Measurements from ENCODE around the gene TTC28. TPM values are rescaled to one million over a fixed set of nuclear protein-coding genes. Genes with fewer than 3 reads are reported as not detected.
A peak's percentile ranks its signal among the peaks of the same experiment; 100 is the strongest.
"Not testable (repeated sequence)": the region's sequence is repeated elsewhere in the genome, so short reads cannot be mapped to it uniquely, and the experiment has no call there.

The TTC28 gene
- total RNA-seq = 10 to 100 TPM; 49.8 to 99.7 (median 79.7) TPM

DNA sequence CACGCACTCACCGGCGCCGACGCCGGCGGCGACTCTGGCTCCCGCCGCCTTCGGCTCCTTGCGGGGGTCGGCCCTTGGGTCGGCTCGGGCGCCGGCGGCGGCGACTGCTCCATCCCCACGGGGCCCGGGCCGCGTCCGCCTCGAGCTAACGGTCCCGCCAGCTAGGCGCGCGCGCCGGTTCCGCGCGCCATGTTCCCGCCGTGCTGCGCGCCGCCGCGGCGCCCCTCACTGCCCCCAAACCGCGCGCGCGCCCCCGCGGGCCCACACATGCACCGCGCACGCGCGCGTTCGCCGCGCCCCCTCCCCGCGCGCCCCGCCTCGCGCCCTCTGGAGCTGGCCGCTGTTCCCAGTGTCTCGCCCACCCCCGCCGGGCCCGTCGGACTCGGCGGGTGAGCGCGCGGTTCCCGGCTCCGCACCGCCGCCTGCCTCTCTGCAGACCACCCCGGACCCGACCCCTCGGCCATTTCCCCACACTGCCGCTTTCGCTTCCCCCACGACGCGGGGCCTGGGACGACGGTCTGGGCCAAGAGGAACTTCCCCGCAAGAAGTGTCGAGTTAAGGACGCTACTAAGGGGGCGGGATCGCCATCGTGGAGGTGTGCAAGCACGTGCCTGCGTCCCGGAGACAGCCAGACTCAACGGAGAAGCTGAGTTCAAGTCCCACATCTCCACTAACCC, at the start of gene TTC28:
TTC28 (minus strand) TSS at position 230 of the 677 bp plus-strand sequence; CDS start at position 113, 117 bp downstream.
- H3K4me1 ChIP-seq; H3K36me3 ChIP-seq; intact Hi-C loops (cut with DNase I); H3K9me3 ChIP-seq; H3K27me3 ChIP-seq: not testable (repeated sequence)
- DNase-seq = peak; percentile 87 to 90
- peak in 1 of 2 donors; percentile 66 for TF ChIP-seq POLR2A (IDR thresholded peaks at IDR 0.05)
- peak within 1 kb of the TSS; percentile 51 to 70 (median 70) for H3K27ac ChIP-seq
- 0 to 2% methylated on average over 6 to 20 of the region's 101 CpGs for WGBS, 2 donors
- peak within 1 kb of the TSS; percentile 48 to 77 (median 71) for H3K4me3 ChIP-seq (replicated peaks in 1 of 3)

DNA sequence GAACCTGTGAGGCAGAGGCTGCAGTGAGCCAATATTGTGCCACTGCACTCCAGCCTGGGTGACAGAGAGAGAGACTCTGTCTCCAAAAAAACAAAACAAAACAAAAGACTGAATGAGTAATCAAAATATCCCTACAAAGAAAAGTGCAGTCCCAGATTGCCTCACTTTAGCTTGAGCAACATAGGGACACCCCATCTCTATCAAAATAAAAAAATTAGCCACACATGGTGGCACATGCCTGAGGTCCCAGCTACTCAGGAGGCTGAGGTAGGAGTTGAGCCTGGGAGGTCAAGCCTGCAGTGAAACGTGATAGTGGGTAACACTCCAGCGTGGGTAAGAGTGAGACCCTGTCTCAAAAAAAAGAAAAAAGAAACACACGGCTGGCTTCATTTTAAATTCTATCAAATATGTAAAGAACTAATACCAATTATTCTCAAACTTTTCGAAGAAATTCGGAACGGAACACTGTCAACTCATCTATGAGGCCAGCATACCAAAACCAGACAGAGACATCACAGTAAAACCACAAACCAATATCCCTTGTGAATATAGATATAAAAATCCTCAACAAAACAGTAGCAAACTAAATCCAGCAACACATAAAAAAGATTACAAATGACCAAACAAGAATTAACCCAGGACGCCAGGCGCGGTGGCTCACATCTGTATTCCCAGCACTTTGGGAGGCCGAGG, 49.1 kb upstream of the TTC28 start:
- H3K9me3 ChIP-seq = no peaks in the 10 kb centered on the region
- H3K4me1 ChIP-seq = no peaks in the 10 kb centered on the region
- 94 to 96% methylated on average over 10 of the region's 10 CpGs for WGBS, 2 donors
- no peak for TF ChIP-seq POLR2A (IDR thresholded peaks at IDR 0.05)
- TF ChIP-seq, protein P1, sequence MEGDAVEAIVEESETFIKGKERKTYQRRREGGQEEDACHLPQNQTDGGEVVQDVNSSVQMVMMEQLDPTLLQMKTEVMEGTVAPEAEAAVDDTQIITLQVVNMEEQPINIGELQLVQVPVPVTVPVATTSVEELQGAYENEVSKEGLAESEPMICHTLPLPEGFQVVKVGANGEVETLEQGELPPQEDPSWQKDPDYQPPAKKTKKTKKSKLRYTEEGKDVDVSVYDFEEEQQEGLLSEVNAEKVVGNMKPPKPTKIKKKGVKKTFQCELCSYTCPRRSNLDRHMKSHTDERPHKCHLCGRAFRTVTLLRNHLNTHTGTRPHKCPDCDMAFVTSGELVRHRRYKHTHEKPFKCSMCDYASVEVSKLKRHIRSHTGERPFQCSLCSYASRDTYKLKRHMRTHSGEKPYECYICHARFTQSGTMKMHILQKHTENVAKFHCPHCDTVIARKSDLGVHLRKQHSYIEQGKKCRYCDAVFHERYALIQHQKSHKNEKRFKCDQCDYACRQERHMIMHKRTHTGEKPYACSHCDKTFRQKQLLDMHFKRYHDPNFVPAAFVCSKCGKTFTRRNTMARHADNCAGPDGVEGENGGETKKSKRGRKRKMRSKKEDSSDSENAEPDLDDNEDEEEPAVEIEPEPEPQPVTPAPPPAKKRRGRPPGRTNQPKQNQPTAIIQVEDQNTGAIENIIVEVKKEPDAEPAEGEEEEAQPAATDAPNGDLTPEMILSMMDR (IDR thresholded peaks at IDR 0.05) = no peak
- no peak for DNase-seq
- intact Hi-C loops (cut with DNase I) = no loop called here
- no peaks in the 10 kb centered on the region for H3K27me3 ChIP-seq
- H3K36me3 ChIP-seq = no peaks in the 10 kb centered on the region
- no peak overlapping the region for H3K4me3 ChIP-seq (replicated peaks in 1 of 3)
- no peak overlapping the region for H3K27ac ChIP-seq

DNA sequence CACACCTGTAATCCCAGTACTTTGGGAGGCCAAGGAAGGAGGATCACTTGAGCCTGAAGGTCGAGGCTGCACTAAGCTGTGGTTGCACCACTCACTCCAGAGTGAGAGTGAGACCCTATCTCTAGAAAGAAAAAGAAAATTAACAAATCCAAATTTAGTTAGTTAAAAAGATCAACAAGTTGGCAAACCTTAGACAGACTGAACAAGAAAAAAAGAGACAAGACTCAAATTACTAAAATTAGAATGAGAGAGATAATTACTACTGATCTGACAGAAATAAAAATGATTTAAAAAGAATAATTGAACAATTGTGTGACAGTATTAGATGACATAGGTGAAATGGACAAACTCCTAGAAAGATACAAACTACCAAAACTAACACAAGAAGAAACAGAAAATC, 48.4 kb upstream of the TTC28 start:
- Histone ChIP-seq H3K4me3 (replicated peaks in 1 of 3) (no peak overlapping the region), H3K27ac (no peak overlapping the region), H3K36me3 (no peaks in the 10 kb centered on the region), H3K9me3 (no peaks in the 10 kb centered on the region), H3K4me1 (no peaks in the 10 kb centered on the region), H3K27me3 (no peaks in the 10 kb centered on the region)
- 89 to 100% methylated on average over 1 of the region's 1 CpG for WGBS, 2 donors
- TF ChIP-seq POLR2A (IDR thresholded peaks at IDR 0.05) = no peak
- TF ChIP-seq, protein P1 (IDR thresholded peaks at IDR 0.05) = no peak
- DNase-seq = no peak
- intact Hi-C loops (cut with DNase I) = no loop called here

DNA sequence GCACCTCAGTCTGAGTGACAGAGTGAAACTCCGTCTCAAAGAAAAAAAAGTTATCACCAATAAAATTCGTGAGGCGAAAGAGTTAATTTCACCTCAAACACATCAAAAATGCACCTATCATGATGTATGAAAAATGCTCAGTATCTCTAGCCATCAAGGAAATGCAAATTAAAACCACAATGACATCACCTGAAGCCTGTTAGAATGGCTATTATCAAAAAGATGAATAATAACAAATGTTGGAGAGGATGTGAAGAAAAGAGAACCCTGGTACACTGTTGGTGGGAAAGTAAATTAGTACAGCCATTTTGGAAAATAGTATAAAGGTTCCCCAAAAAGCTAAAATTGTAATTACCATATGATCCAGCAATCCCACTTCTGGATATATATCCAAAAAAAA, 38.4 kb upstream of the TTC28 start:
- no peaks in the 10 kb centered on the region for H3K36me3 ChIP-seq
- no peaks in the 10 kb centered on the region for H3K27me3 ChIP-seq
- no peak overlapping the region for H3K27ac ChIP-seq
- TF ChIP-seq, protein P1 (IDR thresholded peaks at IDR 0.05) = no peak
- TF ChIP-seq POLR2A (IDR thresholded peaks at IDR 0.05) = no peak
- 98% methylated on average over 3 of the region's 3 CpGs for WGBS, 2 donors
- DNase-seq = no peak
- H3K4me1 ChIP-seq = peaks cover 0 to 7% of the 10 kb centered on the region in 2 donors
- no peak overlapping the region for H3K4me3 ChIP-seq (replicated peaks in 1 of 3)
- no peaks in the 10 kb centered on the region for H3K9me3 ChIP-seq
- intact Hi-C loops (cut with DNase I) = no loop called here

DNA sequence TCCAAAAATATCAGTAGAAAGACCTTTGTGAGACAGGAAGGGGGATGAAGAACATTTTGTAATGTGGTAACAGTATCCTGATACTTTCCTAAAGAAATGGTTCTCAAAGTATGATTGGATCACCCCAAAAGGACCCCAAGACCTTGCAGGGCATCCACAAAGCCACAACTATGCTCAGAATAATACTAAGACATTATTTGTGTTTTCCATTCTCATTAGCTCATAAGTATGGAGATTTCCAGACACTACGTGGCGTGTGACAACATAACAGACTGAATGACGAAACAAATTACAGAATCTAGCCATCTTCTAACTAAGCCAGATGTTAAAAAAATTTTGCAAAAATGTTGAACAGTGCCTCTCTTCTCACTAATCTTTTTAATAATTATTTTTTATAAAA, 37.0 kb upstream of the TTC28 start:
- H3K4me3 ChIP-seq (replicated peaks in 1 of 3) = no peak overlapping the region
- no peaks in the 10 kb centered on the region for H3K9me3 ChIP-seq
- H3K36me3 ChIP-seq = no peaks in the 10 kb centered on the region
- TF ChIP-seq POLR2A (IDR thresholded peaks at IDR 0.05) = no peak
- TF ChIP-seq, protein P1 (IDR thresholded peaks at IDR 0.05) = no peak
- H3K27ac ChIP-seq = no peak overlapping the region
- DNase-seq = no peak
- H3K27me3 ChIP-seq = no peaks in the 10 kb centered on the region
- intact Hi-C loops (cut with DNase I) = no loop called here
- WGBS, 2 donors = 98% methylated on average over 3 of the region's 3 CpGs
- peaks cover 3 to 7% of the 10 kb centered on the region in 2 donors for H3K4me1 ChIP-seq

Measured in thyroid gland (tissue), 4 donors.